SK-N-SH (cell line): ENCODE results near the gene CENPU. TPM values are rescaled to one million over a fixed set of nuclear protein-coding genes. Genes with fewer than 3 reads are reported as not detected.

Source experiments
- CTCF ChIA-PET: fragments of 300-600, 350-600 bp; formaldehyde crosslinking; extraction: SDS; loops from one replicate; lab custom pipeline; 2021; lab: Yijun Ruan, JAX
- POLR2A ChIA-PET: fragments of 350-600 bp; sonication (Branson Sonifier 250); formaldehyde crosslinking; extraction: SDS; loops from one replicate; lab custom pipeline; 2020; ENCODE audit warnings: antibody characterized with exemption, inconsistent platforms; lab: Yijun Ruan, JAX
- DNase-seq: peaks from one replicate; pipeline ENCODE4 v3.0.0; 2012
- H2AFZ ChIP-seq: fragments of 200-600 bp; sonication (generic); 2 replicates; pipeline ENCODE4 v1.8.1; 2016; ENCODE audit warnings: antibody characterized with exemption, mild to moderate bottlenecking, low read depth
- H3F3A ChIP-seq: fragments of 200-600 bp; sonication (generic); replicated peaks from 2 replicates; pipeline ENCODE3; 2016; ENCODE audit warnings: antibody characterized with exemption, mild to moderate bottlenecking; ENCODE audit not compliant: insufficient read depth
- H3K27ac ChIP-seq, 2 experiments: fragments of 200-500 bp in 1 of 2; fragments of 200-600 bp in 1 of 2; sonication (Bioruptor generic) in 1 of 2; sonication (generic), shearing (Covaris generic) in 1 of 2; 2 replicates each; pipeline versions ENCODE4 v1.5.1 to v1.6.1; 2014 to 2016; ENCODE audit warnings: low read depth in 2 of 2, inconsistent platforms in 1 of 2, low read length in 1 of 2, mild to moderate bottlenecking in 1 of 2, mixed read lengths in 1 of 2
- H3K27me3 ChIP-seq: fragments of 200-600 bp; sonication (generic), shearing (Covaris generic); 2 replicates; pipeline ENCODE4 v1.6.1; 2016; ENCODE audit warnings: mixed run types; ENCODE audit not compliant: insufficient read depth
- H3K36me3 ChIP-seq, 2 experiments: fragments of 200-500 bp in 1 of 2; fragments of 200-600 bp in 1 of 2; sonication (Bioruptor generic) in 1 of 2; sonication (generic) in 1 of 2; replicated peaks in 1 of 2; 2 replicates each; pipeline versions ENCODE3 to v1.5.1; 2014 to 2016; ENCODE audit warnings: low read length in 1 of 2, mild to moderate bottlenecking in 1 of 2; ENCODE audit not compliant: insufficient read depth in 2 of 2, control insufficient read depth in 1 of 2
- H3K4me1 ChIP-seq, 2 experiments: fragments of 200-500 bp in 1 of 2; fragments of 200-600 bp in 1 of 2; sonication (Bioruptor generic) in 1 of 2; sonication (generic), shearing (Covaris generic) in 1 of 2; 2 replicates each; pipeline versions ENCODE4 v1.5.1 to v1.6.1; 2014 to 2016; ENCODE audit warnings: low read depth in 1 of 2, low read length in 1 of 2, mixed run types in 1 of 2; ENCODE audit not compliant: insufficient read depth in 2 of 2, control insufficient read depth in 1 of 2
- H3K4me2 ChIP-seq: fragments of 200-600 bp; sonication (generic), shearing (Covaris generic); 2 replicates; pipeline ENCODE4 v1.6.1; 2017; ENCODE audit warnings: mixed run types
- H3K4me3 ChIP-seq, 2 experiments: fragments of 200-500 bp in 1 of 2; fragments of 200-600 bp in 1 of 2; sonication (Bioruptor generic) in 1 of 2; sonication (generic), shearing (Covaris generic) in 1 of 2; 2 replicates each; pipeline versions ENCODE4 v1.5.1 to v1.8.1; 2014 to 2016; ENCODE audit warnings: low read depth in 2 of 2, inconsistent platforms in 1 of 2, low read length in 1 of 2, mild to moderate bottlenecking in 1 of 2, mixed read lengths in 1 of 2, moderate library complexity in 1 of 2
- H3K79me2 ChIP-seq: fragments of 200-600 bp; sonication (generic); 2 replicates; pipeline ENCODE4 v1.8.1; 2017; ENCODE audit warnings: mild to moderate bottlenecking; ENCODE audit not compliant: insufficient read depth
- H3K9ac ChIP-seq: fragments of 200-600 bp; sonication (generic); 2 replicates; pipeline ENCODE4 v1.6.1; 2017; ENCODE audit warnings: mixed run types
- H3K9me2 ChIP-seq: fragments of 200-600 bp; sonication (generic); 2 replicates; pipeline ENCODE4 v1.6.1; 2017; ENCODE audit warnings: mixed run types
- H3K9me3 ChIP-seq: fragments of 200-600 bp; sonication (generic); 2 replicates; pipeline ENCODE4 v1.6.1; 2017; ENCODE audit warnings: mixed run types, mild to moderate bottlenecking, moderate library complexity
- H4K20me1 ChIP-seq: fragments of 200-600 bp; sonication (generic); 2 replicates; pipeline ENCODE4 v1.6.1; 2017; ENCODE audit warnings: mild to moderate bottlenecking, mixed run types; ENCODE audit not compliant: insufficient read depth
- CTCF ChIP-seq: fragments of 200-600 bp; sonication (generic); IDR thresholded peaks from 2 replicates; pipeline ENCODE4 v1.6.1; 2017; ENCODE audit warnings: antibody characterized with exemption, mild to moderate bottlenecking, moderate library complexity
- EP300 ChIP-seq, 2 experiments: IDR thresholded peaks; 2 replicates each; pipeline versions ENCODE4 v1.4.0 to v1.6.1; 2012; ENCODE audit warnings: borderline replicate concordance in 1 of 2, low read depth in 1 of 2, low read length in 1 of 2
- EZH2phosphoT487 ChIP-seq: fragments of 200-600 bp; sonication (generic); IDR thresholded peaks from 2 replicates; pipeline ENCODE4 v1.6.1; 2017; ENCODE audit warnings: low read depth, mixed run types, mild to moderate bottlenecking, antibody characterized with exemption, moderate library complexity, borderline replicate concordance
- FOSL2 ChIP-seq: IDR thresholded peaks from 2 replicates; pipeline ENCODE4 v1.4.0; 2012; ENCODE audit warnings: low read depth, mild to moderate bottlenecking, moderate library complexity, borderline replicate concordance
- FOXM1 ChIP-seq: IDR thresholded peaks from 2 replicates; pipeline ENCODE4 v1.4.0; 2012; ENCODE audit warnings: low read depth, mild to moderate bottlenecking
- JUND ChIP-seq: IDR thresholded peaks from 2 replicates; pipeline ENCODE4 v1.4.0; 2012
- MEF2A ChIP-seq: IDR thresholded peaks from 2 replicates; pipeline ENCODE4 v1.4.0; 2012; ENCODE audit warnings: low read depth, borderline replicate concordance
- NFIC ChIP-seq: IDR thresholded peaks from 2 replicates; pipeline ENCODE4 v1.4.0; 2012; ENCODE audit warnings: borderline replicate concordance
- PBX3 ChIP-seq: IDR thresholded peaks from 2 replicates; pipeline ENCODE4; 2012
- RCOR1 ChIP-seq: fragments of 150-350 bp; IDR thresholded peaks from 2 replicates; pipeline ENCODE4 v1.6.1; 2017; ENCODE audit warnings: antibody characterized with exemption, low read length
- RFX5 ChIP-seq: IDR thresholded peaks from 2 replicates; pipeline ENCODE4 v1.6.1; 2012; ENCODE audit warnings: mild to moderate bottlenecking, improper control_type of control experiment, low read length
- RXRA ChIP-seq: IDR thresholded peaks from 2 replicates; pipeline ENCODE4 v1.4.0; 2012; ENCODE audit warnings: low read depth, mild to moderate bottlenecking, borderline replicate concordance
- SIN3A ChIP-seq: IDR thresholded peaks from 2 replicates; pipeline ENCODE4 v1.6.1; 2012; ENCODE audit warnings: low read depth, mild to moderate bottlenecking, low read length, moderate library complexity, borderline replicate concordance
- TAF1 ChIP-seq: IDR thresholded peaks from 2 replicates; pipeline ENCODE4 v1.6.1; 2012; ENCODE audit warnings: low read depth, mild to moderate bottlenecking, low read length, moderate library complexity, borderline replicate concordance
- TEAD4 ChIP-seq: IDR thresholded peaks from 2 replicates; pipeline ENCODE4 v1.4.0; 2012; ENCODE audit warnings: mild to moderate bottlenecking, borderline replicate concordance; ENCODE audit not compliant: insufficient read depth
- USF2 ChIP-seq: fragments of 150-350 bp; IDR thresholded peaks from 2 replicates; pipeline ENCODE4 v1.6.1; 2017; ENCODE audit warnings: antibody characterized with exemption, low read length, low read depth, borderline replicate concordance
- YY1 ChIP-seq: IDR thresholded peaks from 2 replicates; pipeline ENCODE4 v1.4.0; 2012; ENCODE audit warnings: low read depth, mild to moderate bottlenecking
- WGBS: methylation state at CpG from one replicate; pipeline ENCODE4 v1.1.6; 2017; ENCODE audit warnings: low lambda C conversion rate; 5-methylcytosine and 5-hydroxymethylcytosine counted together
- polyA plus RNA-seq, 3 experiments: library from polyadenylated mRNA; depleted of rRNA; stranded (reverse); fragments of >200 nt; gene quantifications; 2 replicates each; pipeline ENCODE4 v1.2.3, GENCODE V29; 2012
- TF ChIP-seq, protein P1 (sequence below): IDR thresholded peaks from 2 replicates; pipeline ENCODE4 v1.4.0; 2012; ENCODE audit warnings: low read depth
- TF ChIP-seq, protein P2 (sequence below): IDR thresholded peaks from 2 replicates; pipeline ENCODE4 v1.6.1; 2012; ENCODE audit warnings: mild to moderate bottlenecking, low read depth, low read length, moderate library complexity

The CENPU gene
- polyA plus RNA-seq, 1 of the 3 experiments (the other 2 are of a cell fraction): 8.7 TPM

DNA sequence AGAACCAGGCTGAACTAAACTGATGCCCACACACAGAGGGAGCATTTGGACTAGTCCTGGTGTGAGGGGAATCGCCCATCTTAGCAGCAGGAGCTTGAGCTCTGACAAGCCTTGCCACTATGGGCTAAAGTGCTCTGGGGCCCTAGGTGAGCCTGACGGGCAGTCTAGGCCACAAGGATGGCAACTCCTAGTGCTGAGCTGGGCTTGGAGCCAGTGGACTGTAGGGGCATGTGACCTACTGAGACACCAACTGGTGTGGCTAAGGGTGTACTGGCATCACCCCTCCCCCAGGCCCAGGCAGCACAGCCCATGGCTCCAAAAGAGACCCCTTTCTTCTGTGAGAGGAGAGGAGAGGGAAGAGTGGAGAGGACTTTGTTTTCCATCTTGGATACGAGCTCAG, 14.5 kb downstream of the CENPU start (continued):
- TF ChIP-seq CTCF (no peak), RXRA (no peak), MEF2A (no peak), EZH2phosphoT487 (no peak), TEAD4 (no peak), USF2 (no peak), FOSL2 (no peak), YY1 (no peak), RCOR1 (no peak), RFX5 (no peak)
- TF ChIP-seq, protein P1, sequence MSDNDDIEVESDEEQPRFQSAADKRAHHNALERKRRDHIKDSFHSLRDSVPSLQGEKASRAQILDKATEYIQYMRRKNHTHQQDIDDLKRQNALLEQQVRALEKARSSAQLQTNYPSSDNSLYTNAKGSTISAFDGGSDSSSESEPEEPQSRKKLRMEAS: no peak

GRCh38 chr4:184715526-184715925, 18.4 kb downstream of the CENPU start:
- POLR2A ChIA-PET: interaction anchor here (0.6 kb wide), 1 partner anchor 19 kb away, joined by 3 read pairs; no protein-coding TSS in a partner anchor
- 98% methylated on average over 4 of the region's 4 CpGs for WGBS
- H3K79me2 ChIP-seq: peaks cover 16% of the 10 kb centered on the region; the same call in 1 of the 2 replicates
- TF ChIP-seq RFX5 (no peak), RXRA (no peak), NFIC (no peak), FOXM1 (no peak), EZH2phosphoT487 (no peak), YY1 (no peak), PBX3 (no peak), TAF1 (no peak), SIN3A (no peak), MEF2A (no peak), JUND (no peak), EP300 (IDR thresholded peaks at IDR 0.05; ENCODE audit: borderline replicate concordance in 1 of 2, low read depth in 1 of 2, low read length in 1 of 2) (no peak), TEAD4 (no peak)
- TF ChIP-seq, protein P2, sequence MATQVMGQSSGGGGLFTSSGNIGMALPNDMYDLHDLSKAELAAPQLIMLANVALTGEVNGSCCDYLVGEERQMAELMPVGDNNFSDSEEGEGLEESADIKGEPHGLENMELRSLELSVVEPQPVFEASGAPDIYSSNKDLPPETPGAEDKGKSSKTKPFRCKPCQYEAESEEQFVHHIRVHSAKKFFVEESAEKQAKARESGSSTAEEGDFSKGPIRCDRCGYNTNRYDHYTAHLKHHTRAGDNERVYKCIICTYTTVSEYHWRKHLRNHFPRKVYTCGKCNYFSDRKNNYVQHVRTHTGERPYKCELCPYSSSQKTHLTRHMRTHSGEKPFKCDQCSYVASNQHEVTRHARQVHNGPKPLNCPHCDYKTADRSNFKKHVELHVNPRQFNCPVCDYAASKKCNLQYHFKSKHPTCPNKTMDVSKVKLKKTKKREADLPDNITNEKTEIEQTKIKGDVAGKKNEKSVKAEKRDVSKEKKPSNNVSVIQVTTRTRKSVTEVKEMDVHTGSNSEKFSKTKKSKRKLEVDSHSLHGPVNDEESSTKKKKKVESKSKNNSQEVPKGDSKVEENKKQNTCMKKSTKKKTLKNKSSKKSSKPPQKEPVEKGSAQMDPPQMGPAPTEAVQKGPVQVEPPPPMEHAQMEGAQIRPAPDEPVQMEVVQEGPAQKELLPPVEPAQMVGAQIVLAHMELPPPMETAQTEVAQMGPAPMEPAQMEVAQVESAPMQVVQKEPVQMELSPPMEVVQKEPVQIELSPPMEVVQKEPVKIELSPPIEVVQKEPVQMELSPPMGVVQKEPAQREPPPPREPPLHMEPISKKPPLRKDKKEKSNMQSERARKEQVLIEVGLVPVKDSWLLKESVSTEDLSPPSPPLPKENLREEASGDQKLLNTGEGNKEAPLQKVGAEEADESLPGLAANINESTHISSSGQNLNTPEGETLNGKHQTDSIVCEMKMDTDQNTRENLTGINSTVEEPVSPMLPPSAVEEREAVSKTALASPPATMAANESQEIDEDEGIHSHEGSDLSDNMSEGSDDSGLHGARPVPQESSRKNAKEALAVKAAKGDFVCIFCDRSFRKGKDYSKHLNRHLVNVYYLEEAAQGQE: no peak
- TF ChIP-seq, protein P1: no peak
- H3K4me2 ChIP-seq: no peak overlapping the region
- CTCF ChIA-PET: no interaction called here
- no peak for DNase-seq
- no peak overlapping the region for H3K4me3 ChIP-seq
- no peaks in the 10 kb centered on the region for H3K9me2 ChIP-seq
- H2AFZ ChIP-seq: no peak overlapping the region
- H3K27ac ChIP-seq: no peak overlapping the region
- H4K20me1 ChIP-seq: no peaks in the 10 kb centered on the region
- peaks cover 16 to 43% of the 10 kb centered on the region in 2 experiments for H3K36me3 ChIP-seq
- H3F3A ChIP-seq: no peaks in the 10 kb centered on the region
- H3K9ac ChIP-seq: no peak overlapping the region
- H3K4me1 ChIP-seq: no peaks in the 10 kb centered on the region; a peak in 1 of 4 replicates
- no peaks in the 10 kb centered on the region for H3K9me3 ChIP-seq
- no peaks in the 10 kb centered on the region for H3K27me3 ChIP-seq
